ENCODE results near the gene EGLN3.

Gene EGLN3

DNA sequence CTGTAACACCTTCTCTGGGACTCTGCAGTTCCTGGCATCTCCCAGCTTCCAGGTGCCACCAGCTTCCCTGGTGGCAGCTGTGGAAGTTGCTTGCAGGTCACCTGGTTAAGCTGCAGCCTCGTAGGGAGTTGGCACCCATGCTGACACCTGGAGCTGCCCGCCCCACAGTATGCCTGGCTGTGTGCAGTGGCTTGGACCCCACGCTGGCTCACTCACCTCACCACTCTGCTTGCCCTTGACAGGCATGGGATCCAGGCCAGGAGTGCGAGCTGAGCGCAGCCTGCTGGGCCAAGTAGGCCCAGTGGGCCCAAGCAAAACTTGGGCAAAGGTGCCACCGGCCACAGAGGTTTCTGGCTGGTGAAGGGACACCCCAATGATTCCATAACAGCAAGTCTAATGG lies 48.5 kb downstream of the EGLN3 start:
- Histone ChIP-seq H3K9me3 (ENCODE audit: control insufficient read depth, insufficient read depth, low read length) (no peaks in the 10 kb centered on the region), H3K4me1 (ENCODE audit: insufficient read depth, low read length) (no peaks in the 10 kb centered on the region), H3K9ac (ENCODE audit: low read depth, low read length) (no peak overlapping the region), H3K36me3 (ENCODE audit: insufficient read depth, low read length) (no peaks in the 10 kb centered on the region)

- no peak overlapping the region for H3K9ac ChIP-seq (ENCODE audit: low read depth, low read length)
- H3K4me1 ChIP-seq (ENCODE audit: insufficient read depth, low read length), result no peaks in the 10 kb centered on the region
- H3K9me3 ChIP-seq (ENCODE audit: control insufficient read depth, insufficient read depth, low read length), result no peaks in the 10 kb centered on the region
- H3K36me3 ChIP-seq (ENCODE audit: insufficient read depth, low read length), result no peaks in the 10 kb centered on the region
These were observed 49.3 kb downstream of the EGLN3 start for GRCh38 chr14:33901426-33902155.

DNA sequence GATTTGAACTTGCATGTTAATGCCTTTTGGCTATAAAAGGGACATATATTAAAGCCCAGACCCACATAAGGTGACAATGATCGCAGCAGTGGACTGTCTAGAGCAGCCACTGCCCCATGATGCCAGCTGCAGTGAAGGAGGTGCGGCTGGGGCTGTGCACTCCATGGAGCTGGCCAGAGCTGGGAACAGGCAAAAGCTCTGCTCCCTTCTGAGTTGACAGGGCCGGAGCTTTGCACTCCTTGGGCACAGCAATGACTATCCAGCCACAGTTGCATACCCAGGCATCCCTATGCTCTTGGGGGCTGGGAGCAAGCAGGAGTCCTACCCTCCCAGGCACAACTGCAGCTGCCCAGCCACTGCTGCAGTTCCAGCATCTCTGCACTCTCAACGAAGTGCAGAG lies 50.2 kb downstream of the EGLN3 start:
- Histone ChIP-seq H3K9me3 (ENCODE audit: control insufficient read depth, insufficient read depth, low read length) (no peaks in the 10 kb centered on the region), H3K4me1 (ENCODE audit: insufficient read depth, low read length) (no peaks in the 10 kb centered on the region), H3K36me3 (ENCODE audit: insufficient read depth, low read length) (no peaks in the 10 kb centered on the region), H3K9ac (ENCODE audit: low read depth, low read length) (no peak overlapping the region)

DNA sequence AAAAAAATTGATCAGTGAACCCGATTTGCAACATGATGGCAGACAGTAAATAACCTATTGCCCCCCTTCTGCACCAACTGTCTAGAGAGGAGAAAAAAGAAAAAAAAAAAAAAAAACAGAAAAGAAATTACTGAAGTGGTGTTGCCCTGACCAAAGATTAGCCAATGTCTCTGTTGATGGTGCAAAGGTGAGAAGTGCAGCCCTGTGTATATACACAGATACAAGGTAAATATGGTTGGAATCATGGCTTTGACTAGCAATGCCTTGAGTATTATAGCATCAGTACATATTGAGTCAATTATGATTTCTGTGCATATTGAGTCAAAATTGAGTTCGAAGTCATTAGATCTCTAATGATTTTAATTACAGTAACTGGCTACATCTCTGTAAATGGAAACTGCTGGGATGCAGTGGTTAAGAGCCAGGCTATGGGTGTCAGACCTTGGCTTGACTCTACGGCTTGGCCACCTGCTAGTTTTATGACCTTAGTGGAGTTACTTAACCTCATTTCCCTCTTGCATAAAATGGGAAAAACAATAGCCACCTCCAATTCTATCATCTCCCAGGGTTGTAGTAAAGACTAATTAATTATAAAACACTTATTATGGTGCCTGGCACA lies 51.0 kb downstream of the EGLN3 start:
- H3K36me3 ChIP-seq (ENCODE audit: insufficient read depth, low read length), result no peaks in the 10 kb centered on the region
- H3K4me1 ChIP-seq (ENCODE audit: insufficient read depth, low read length), result no peaks in the 10 kb centered on the region
- no peak overlapping the region for H3K9ac ChIP-seq (ENCODE audit: low read depth, low read length)
- no peaks in the 10 kb centered on the region for H3K9me3 ChIP-seq (ENCODE audit: control insufficient read depth, insufficient read depth, low read length)

DNA sequence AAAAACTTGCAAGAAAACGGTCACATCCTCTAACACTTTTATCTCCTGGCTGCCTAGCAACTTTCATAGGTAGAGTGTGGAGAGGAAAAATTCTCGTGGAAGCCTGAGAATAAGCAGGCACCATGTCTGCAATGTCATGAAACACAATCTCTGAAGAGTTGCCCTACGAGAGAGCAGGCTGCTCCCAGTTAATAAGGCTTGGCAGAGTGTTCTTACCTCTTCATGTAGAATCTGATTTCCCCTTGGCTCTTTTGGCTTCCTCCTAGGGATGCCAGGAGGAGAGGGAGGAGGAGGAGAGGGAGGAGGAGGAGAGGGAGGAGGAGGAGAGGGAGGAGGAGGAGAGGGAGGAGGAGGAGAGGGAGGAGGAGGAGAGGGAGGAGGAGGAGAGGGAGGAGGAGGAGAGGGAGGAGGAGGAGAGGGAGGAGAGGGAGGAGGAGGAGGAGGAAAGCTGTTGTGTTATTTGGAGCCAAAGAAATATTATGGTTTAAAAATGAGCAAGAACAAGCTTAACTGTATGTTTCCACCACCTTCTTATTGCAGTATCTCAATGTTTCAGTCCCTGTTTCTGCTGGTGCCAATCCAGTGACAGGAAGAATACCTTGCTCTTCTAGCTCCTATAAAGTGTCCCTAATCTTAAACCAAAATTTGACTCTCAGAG lies 52.9 kb downstream of the EGLN3 start:
- no peaks in the 10 kb centered on the region for H3K4me1 ChIP-seq (ENCODE audit: insufficient read depth, low read length)
- no peaks in the 10 kb centered on the region for H3K36me3 ChIP-seq (ENCODE audit: insufficient read depth, low read length)
- no peak overlapping the region for H3K9ac ChIP-seq (ENCODE audit: low read depth, low read length)
- 0 out of 2 replicates have a peak, but pooled peaks cover 5% of the 10 kb centered on the region for H3K9me3 ChIP-seq (ENCODE audit: control insufficient read depth, insufficient read depth, low read length)

DNA sequence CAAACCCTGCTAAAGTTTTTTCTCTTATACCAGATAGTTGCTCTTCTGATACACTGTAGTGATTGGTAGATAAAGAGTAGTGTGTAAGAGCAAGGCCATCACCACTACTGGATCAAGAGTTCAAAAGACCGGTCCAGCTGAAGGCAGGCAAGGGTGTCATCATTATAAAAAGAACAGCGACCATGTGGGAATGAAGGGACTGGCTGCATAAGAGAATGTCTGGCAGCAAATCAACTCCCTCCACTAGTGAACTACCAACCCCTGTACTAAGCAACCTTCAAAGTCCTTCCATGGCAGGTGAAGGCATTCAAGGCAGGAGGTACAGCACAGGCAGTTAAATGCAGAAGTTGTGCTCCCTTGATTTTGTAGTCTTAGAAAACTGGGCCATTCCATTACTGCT lies 53.5 kb downstream of the EGLN3 start:
- Histone ChIP-seq H3K4me1 (ENCODE audit: insufficient read depth, low read length) (no peaks in the 10 kb centered on the region), H3K9me3 (ENCODE audit: control insufficient read depth, insufficient read depth, low read length) (0 out of 2 replicates have a peak, but pooled peaks cover 5% of the 10 kb centered on the region), H3K36me3 (ENCODE audit: insufficient read depth, low read length) (no peaks in the 10 kb centered on the region), H3K9ac (ENCODE audit: low read depth, low read length) (no peak overlapping the region)

GRCh38 chr14:33894339-33894738 lies 56.5 kb downstream of the EGLN3 start:
- Histone ChIP-seq H3K4me1 (ENCODE audit: insufficient read depth, low read length) (no peaks in the 10 kb centered on the region), H3K9me3 (ENCODE audit: control insufficient read depth, insufficient read depth, low read length) (0 out of 2 replicates have a peak, but pooled peaks cover 5% of the 10 kb centered on the region), H3K9ac (ENCODE audit: low read depth, low read length) (no peak overlapping the region), H3K36me3 (ENCODE audit: insufficient read depth, low read length) (no peaks in the 10 kb centered on the region)

DNA sequence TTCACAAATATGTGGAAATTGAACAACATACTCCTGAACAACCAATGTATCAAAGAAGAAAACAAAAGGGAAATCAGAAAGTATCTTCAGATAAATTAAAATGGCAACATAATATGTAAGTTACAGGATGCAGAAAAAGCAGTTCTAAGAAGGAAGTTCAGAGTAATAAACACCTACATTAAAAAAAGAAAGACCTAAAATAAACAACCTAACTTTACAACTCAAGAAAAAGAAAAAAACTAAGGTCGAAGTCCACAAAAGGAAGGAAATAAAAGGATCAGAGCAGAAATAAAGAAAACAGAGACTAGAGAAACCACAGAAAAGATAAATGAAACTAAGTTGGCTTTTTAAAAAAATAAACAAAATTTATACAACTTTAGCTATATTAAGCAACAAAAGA lies 59.2 kb downstream of the EGLN3 start:
- Histone ChIP-seq H3K9me3 (ENCODE audit: control insufficient read depth, insufficient read depth, low read length) (0 out of 2 replicates have a peak, but pooled peaks cover 5% of the 10 kb centered on the region), H3K9ac (ENCODE audit: low read depth, low read length) (no peak overlapping the region), H3K36me3 (ENCODE audit: insufficient read depth, low read length) (no peaks in the 10 kb centered on the region), H3K4me1 (ENCODE audit: insufficient read depth, low read length) (no peaks in the 10 kb centered on the region)

GRCh38 chr14:33884916-33885315 lies 66.0 kb downstream of the EGLN3 start:
- Histone ChIP-seq H3K4me1 (ENCODE audit: insufficient read depth, low read length) (no peaks in the 10 kb centered on the region), H3K9ac (ENCODE audit: low read depth, low read length) (no peak overlapping the region), H3K9me3 (ENCODE audit: control insufficient read depth, insufficient read depth, low read length) (no peaks in the 10 kb centered on the region; the same call in 1 of the 2 replicates), H3K36me3 (ENCODE audit: insufficient read depth, low read length) (no peaks in the 10 kb centered on the region)

- Histone ChIP-seq H3K9ac (ENCODE audit: low read depth, low read length) (no peak overlapping the region), H3K9me3 (ENCODE audit: control insufficient read depth, insufficient read depth, low read length) (peaks cover 6% of the 10 kb centered on the region), H3K4me1 (ENCODE audit: insufficient read depth, low read length) (no peaks in the 10 kb centered on the region), H3K36me3 (ENCODE audit: insufficient read depth, low read length) (no peaks in the 10 kb centered on the region)
These were observed 70.5 kb downstream of the EGLN3 start for GRCh38 chr14:33880330-33880729.

DNA sequence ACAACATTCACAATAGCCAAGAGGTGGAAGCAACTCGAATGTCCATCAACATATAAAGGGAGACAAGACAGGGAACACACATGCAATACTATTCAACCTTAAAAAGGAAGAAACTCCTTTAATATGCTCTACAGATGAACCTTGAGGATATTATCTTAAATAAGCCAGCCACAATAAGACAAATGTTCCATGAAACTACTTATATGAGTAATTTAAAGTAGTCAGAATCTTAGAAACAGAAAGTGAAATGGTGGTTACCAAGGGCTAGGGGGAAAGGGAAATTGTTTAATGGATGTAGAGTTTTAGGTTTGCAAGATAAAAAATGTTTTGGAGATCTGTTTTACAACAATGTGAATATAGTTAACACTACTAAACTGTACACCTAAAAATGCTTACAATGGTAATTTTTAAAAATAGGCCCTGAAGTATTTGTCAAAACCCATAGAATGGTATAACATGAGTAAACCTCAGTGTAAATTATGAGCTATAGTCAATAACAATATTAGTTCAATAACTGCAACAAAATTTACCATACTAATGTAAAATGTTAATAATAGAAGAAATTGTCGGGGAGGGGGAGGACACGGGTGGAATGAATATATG lies 71.1 kb downstream of the EGLN3 start:
- Histone ChIP-seq H3K36me3 (ENCODE audit: insufficient read depth, low read length) (no peaks in the 10 kb centered on the region), H3K4me1 (ENCODE audit: insufficient read depth, low read length) (no peaks in the 10 kb centered on the region), H3K9ac (ENCODE audit: low read depth, low read length) (no peak overlapping the region), H3K9me3 (ENCODE audit: control insufficient read depth, insufficient read depth, low read length) (peaks cover 6% of the 10 kb centered on the region)

DNA sequence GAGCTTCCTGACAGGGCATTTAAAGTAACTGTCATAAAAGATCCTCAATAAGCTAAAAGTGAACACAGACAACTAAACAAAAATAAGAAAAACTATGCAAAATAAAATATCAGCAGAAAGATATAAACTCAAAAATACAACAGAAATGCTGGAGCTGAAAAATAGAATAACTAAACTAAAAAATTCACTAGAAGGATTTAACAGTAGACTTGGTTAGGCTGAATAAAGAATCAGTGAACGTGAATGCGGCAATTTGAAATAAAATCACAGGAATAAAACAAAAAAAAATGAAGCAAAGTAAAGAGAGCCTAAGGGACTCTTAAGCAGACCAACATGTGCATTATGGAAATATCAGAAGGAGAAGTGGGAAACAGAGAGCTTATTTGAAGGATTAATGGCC lies 74.6 kb downstream of the EGLN3 start:
- no peaks in the 10 kb centered on the region for H3K4me1 ChIP-seq (ENCODE audit: insufficient read depth, low read length)
- H3K9me3 ChIP-seq (ENCODE audit: control insufficient read depth, insufficient read depth, low read length), result peaks cover 6% of the 10 kb centered on the region
- H3K9ac ChIP-seq (ENCODE audit: low read depth, low read length), result no peak overlapping the region
- no peaks in the 10 kb centered on the region for H3K36me3 ChIP-seq (ENCODE audit: insufficient read depth, low read length)
